Measurements from ENCODE around the gene ARAP3.
A peak's percentile ranks its signal among the peaks of the same experiment; 100 is the strongest.

ARAP3 gene

DNA sequence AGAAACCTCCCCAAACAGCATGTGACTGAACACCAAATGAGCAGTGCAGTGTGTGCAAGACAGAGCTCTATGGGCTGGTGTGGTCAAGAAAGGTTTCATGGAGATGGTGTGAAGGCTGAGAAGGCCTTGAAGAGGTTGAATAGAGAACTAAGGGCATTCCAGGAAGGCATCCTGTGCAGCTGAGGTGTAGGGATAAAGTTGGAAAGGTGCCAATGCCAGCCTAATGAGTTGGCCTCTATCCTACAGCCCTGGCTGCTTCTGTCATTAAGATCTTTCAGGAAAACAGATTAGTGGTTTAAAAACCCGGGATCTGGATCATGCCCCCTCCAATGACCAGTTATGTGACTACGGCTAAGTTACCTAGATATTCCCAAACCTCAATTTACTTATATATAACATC lies 49.4 kb downstream of the ARAP3 start:
- Histone ChIP-seq H3K36me3 (ENCODE audit: control insufficient read depth, insufficient read depth, low read length) (peaks cover 59% of the 10 kb centered on the region), H3K4me3 (ENCODE audit: extremely low read depth, insufficient read depth, low read length, poor library complexity, severe bottlenecking) (no peak overlapping the region), H3K27ac (ENCODE audit: low read depth, low read length, severe bottlenecking) (no peak overlapping the region), H3K4me1 (ENCODE audit: control insufficient read depth, insufficient read depth, low read length, poor library complexity, severe bottlenecking) (peaks cover 5% of the 10 kb centered on the region), H3K9me3 (ENCODE audit: control insufficient read depth, low read length) (no peaks in the 10 kb centered on the region)
- 66 to 80% methylated on average over 1 to 2 of the region's 2 CpGs for WGBS, 2 experiments (ENCODE audit: insufficient coverage in 2 of 2)

DNA sequence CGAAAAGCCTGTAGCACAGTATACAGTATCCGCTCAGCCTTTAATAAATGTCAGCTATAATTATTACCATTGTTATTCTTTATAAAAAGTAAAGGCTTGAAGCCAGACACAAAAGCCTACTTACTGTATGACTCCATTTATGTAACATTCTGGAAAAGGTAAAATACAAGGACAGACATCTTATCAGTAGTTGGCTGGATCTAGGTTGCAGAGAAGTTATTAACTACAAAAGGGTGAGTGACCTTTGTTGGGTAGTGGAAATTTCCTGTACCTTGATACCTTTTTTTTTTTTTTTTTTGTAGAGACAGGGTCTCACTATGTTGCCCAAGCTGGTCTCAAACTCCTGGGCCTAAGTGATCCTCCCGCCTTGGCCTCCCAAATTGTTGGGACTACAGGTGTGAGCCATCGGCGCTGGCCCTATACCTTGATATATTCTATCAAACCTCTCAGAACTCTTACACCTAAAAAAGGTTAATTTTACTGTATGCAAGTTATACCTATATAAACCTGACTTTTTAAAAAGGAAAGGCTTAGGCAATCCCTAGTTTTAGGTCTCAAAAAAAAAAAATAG lies 51.4 kb downstream of the ARAP3 start:
- no peaks in the 10 kb centered on the region for H3K9me3 ChIP-seq (ENCODE audit: control insufficient read depth, low read length)
- no peak overlapping the region for H3K27ac ChIP-seq (ENCODE audit: low read depth, low read length, severe bottlenecking)
- no CpG with 5 or more reads among the region's 5 CpGs for WGBS, 2 experiments (ENCODE audit: insufficient coverage in 2 of 2)
- H3K36me3 ChIP-seq (ENCODE audit: control insufficient read depth, insufficient read depth, low read length), result peaks cover 76% of the 10 kb centered on the region
- no peak overlapping the region for H3K4me3 ChIP-seq (ENCODE audit: extremely low read depth, insufficient read depth, low read length, poor library complexity, severe bottlenecking)
- peaks cover 4% of the 10 kb centered on the region for H3K4me1 ChIP-seq (ENCODE audit: control insufficient read depth, insufficient read depth, low read length, poor library complexity, severe bottlenecking)

DNA sequence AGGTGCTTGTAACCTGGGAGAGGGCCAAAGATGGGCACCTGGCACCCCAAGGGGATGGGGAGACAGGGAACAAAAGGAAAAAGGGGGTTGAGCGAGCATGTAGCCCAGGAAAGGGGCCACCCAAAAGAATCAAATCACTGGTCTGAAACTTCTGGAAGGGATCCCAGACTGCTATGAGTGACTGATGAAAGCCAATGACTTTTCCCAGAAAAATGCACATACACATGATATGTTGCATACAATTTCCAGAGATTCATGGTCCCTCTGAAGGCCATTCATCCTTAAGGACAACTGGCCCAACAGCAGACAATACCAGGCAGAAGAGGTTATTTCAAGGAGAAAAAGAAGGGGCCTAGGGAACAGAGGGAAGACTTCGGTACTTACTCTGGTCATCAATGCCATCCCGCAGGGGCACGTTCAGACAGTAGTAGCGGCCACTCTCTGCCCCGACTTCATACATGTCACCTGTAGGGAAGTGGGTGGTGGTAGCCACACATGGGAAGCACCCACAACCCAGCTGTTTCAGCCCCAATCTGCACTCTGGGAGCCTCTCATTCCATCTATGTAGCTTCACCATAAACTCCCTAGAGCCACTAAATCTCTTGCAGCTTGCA lies 53.7 kb downstream of the ARAP3 start:
- H3K36me3 ChIP-seq (ENCODE audit: control insufficient read depth, insufficient read depth, low read length), result peaks cover 90% of the 10 kb centered on the region
- no peaks in the 10 kb centered on the region for H3K9me3 ChIP-seq (ENCODE audit: control insufficient read depth, low read length)
- no peak overlapping the region for H3K4me3 ChIP-seq (ENCODE audit: extremely low read depth, insufficient read depth, low read length, poor library complexity, severe bottlenecking)
- no peaks in the 10 kb centered on the region for H3K4me1 ChIP-seq (ENCODE audit: control insufficient read depth, insufficient read depth, low read length, poor library complexity, severe bottlenecking)
- no peak overlapping the region for H3K27ac ChIP-seq (ENCODE audit: low read depth, low read length, severe bottlenecking)
- 86 to 100% methylated on average over 6 of the region's 6 CpGs for WGBS, 2 experiments (ENCODE audit: insufficient coverage in 2 of 2)

DNA sequence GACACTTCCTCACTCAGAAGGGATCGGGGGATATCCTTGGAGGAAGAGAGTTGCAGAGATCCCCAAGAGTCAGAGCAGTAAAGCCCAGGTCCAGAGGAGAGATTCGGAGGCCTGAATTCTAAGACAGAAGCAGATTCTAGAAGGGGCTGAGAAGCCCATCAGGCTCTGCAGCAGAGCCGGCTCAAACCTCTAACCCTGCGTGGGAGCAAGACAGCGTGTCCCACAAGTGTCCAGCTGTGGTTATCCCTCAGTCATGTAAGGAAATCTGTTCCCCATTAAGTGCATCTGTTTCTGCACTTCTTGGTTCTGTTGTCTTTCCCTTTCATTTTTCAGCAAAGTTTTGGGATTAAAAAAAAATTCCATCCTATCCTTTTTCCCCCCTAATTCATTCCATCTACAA lies 58.4 kb downstream of the ARAP3 start:
- peaks cover 83% of the 10 kb centered on the region for H3K36me3 ChIP-seq (ENCODE audit: control insufficient read depth, insufficient read depth, low read length)
- no peaks in the 10 kb centered on the region for H3K4me1 ChIP-seq (ENCODE audit: control insufficient read depth, insufficient read depth, low read length, poor library complexity, severe bottlenecking)
- 83 to 90% methylated on average over 4 to 5 of the region's 5 CpGs for WGBS, 2 experiments (ENCODE audit: insufficient coverage in 2 of 2)
- no peak overlapping the region for H3K27ac ChIP-seq (ENCODE audit: low read depth, low read length, severe bottlenecking)
- H3K4me3 ChIP-seq (ENCODE audit: extremely low read depth, insufficient read depth, low read length, poor library complexity, severe bottlenecking), result no peak overlapping the region
- no peaks in the 10 kb centered on the region for H3K9me3 ChIP-seq (ENCODE audit: control insufficient read depth, low read length)

DNA sequence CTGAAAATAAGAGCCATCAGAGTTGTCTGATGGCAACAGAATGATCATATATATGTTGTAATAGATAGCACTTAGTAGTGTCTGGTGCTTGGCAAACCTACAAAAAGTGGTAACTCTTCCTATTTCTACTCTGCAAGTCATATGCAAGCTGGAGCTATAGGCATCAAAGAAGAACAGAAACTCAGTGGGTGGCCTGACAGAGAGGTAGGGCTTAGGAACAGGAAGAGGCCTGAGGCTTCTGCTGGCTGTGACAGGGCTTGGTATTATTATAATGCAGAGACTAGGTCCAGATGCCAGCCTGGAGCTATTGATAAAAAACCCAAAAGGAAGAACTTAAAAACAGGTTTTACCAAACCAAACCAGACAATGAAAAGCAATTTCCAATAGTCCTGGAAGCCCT lies 58.8 kb downstream of the ARAP3 start:
- peaks cover 78% of the 10 kb centered on the region for H3K36me3 ChIP-seq (ENCODE audit: control insufficient read depth, insufficient read depth, low read length)
- no peak overlapping the region for H3K27ac ChIP-seq (ENCODE audit: low read depth, low read length, severe bottlenecking)
- H3K9me3 ChIP-seq (ENCODE audit: control insufficient read depth, low read length), result no peaks in the 10 kb centered on the region

DNA sequence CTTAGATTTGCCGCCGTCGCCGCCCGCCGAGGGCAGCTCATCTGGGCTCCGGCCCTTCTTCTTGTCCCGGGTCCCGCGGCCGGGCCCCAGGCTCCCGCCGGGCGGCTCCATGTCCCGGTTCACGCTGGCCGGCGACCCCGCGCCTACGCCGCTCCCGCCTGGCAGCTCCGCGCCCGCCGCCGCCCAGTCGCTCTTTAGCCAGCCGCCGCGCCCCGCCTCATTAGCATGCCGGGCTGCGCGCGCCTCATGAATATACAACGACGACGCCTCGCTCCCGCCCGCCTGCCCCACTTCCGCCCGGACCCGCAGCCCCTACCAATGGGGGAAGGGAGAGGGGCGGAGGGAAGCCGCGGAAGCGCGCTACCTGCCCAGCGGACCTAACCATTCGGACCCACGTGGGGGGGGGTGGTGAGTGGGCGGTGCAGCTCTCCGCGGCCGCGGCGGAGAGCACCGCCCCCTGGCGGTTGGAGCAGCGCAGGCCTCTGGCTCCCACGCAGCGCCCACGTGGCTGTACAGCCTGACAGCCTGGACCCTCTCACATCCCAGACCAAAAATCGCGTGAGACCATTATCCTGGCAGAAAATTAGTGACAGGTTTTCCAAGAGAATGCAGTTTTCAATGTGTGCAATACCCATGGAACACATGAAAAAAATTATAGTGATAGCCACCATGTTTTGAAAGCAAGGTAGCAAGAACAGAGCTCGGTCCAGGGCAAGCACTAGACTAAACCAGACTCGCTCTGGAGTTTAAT lies 63.1 kb downstream of the ARAP3 start, which contains the start of gene DIAPH1:
Gene DIAPH1 (minus strand): TSS at position 197 of the 751 bp plus-strand sequence. CDS start 86 bp downstream, at position 111.
- 5% methylated on average over 43 to 45 of the region's 70 CpGs for WGBS, 2 experiments (ENCODE audit: insufficient coverage in 2 of 2)
- peak within 1 kb of the TSS; percentile 85 for H3K4me3 ChIP-seq (ENCODE audit: extremely low read depth, insufficient read depth, low read length, poor library complexity, severe bottlenecking)
- peaks cover 8% of the 10 kb centered on the region for H3K4me1 ChIP-seq (ENCODE audit: control insufficient read depth, insufficient read depth, low read length, poor library complexity, severe bottlenecking)
- no peaks in the 10 kb centered on the region for H3K9me3 ChIP-seq (ENCODE audit: control insufficient read depth, low read length)
- H3K27ac ChIP-seq (ENCODE audit: low read depth, low read length, severe bottlenecking), result peak within 1 kb of the TSS; percentile 79
- H3K36me3 ChIP-seq (ENCODE audit: control insufficient read depth, insufficient read depth, low read length), result peaks cover 49% of the 10 kb centered on the region

More for the DNA sequence above, 58.8 kb downstream of the ARAP3 start:
- Histone ChIP-seq H3K4me1 (ENCODE audit: control insufficient read depth, insufficient read depth, low read length, poor library complexity, severe bottlenecking) (no peaks in the 10 kb centered on the region), H3K4me3 (ENCODE audit: extremely low read depth, insufficient read depth, low read length, poor library complexity, severe bottlenecking) (no peak overlapping the region)

DNA sequence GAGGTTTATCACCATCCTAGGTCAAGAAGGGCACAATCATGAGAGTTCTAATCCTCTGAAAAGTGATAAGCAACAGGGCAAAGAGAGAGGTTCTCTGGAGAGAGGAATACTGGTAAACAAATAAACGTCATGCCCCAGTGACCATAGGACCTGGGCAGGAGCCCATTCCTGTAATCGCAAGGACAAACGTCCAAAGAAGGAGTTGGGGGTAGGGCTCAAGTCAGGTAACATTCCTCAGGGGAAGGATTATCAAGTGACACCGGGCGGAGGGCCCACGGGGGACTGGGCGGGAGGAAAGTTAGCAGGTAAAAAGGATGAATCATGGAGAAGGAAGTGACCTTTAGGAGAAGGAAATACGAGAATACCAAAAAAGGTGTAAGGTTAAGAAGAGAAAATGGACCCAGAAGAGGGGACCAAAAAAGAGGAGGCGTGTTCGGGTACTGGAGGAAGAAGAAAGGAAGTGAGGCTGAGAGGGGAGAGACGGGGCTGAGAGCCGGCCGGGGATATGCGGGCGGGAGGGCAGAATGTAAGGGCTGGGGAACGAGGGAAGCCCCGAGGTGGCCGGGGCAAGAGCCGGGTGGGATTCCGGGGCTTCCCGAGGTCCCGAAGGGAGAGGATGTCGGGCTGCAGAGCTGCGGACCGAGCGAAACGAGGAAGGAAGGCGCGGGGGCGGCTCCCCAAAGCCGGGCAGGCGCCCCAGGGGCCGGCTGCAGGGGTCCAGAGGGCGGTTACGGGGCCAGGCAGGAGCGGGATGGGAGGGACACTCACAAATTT lies 63.8 kb downstream of the ARAP3 start:
- WGBS, 2 experiments (ENCODE audit: insufficient coverage in 2 of 2), result 0 to 1% methylated on average over 32 to 34 of the region's 36 CpGs

DNA sequence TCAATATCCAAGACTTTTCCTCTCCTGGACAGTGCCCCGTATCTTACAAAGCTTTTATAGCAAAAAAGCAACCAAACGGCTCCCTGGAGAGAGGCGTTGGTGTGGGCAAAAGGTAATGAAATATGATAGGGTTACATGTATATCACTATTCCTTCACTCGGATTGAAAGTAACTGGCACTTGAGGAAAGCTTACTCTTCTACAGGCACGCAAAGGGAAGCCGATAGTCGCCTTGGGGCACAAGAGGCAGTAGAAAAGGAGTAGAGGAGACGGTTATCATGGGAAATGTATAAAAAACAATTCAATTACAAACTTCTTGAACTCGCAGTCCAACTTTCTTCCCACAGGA lies 64.4 kb downstream of the ARAP3 start:
- H3K9me3 ChIP-seq (ENCODE audit: control insufficient read depth, low read length), result no peaks in the 10 kb centered on the region
- H3K4me3 ChIP-seq (ENCODE audit: extremely low read depth, insufficient read depth, low read length, poor library complexity, severe bottlenecking), result peak overlapping the region; percentile 85
- peaks cover 40% of the 10 kb centered on the region for H3K36me3 ChIP-seq (ENCODE audit: control insufficient read depth, insufficient read depth, low read length)
- WGBS, 2 experiments (ENCODE audit: insufficient coverage in 2 of 2), result 42% methylated on average over 4 of the region's 9 CpGs; no CpG with 5 or more reads in 1 of the 2 experiments
- peak overlapping the region; percentile 79 for H3K27ac ChIP-seq (ENCODE audit: low read depth, low read length, severe bottlenecking)
- peaks cover 8% of the 10 kb centered on the region for H3K4me1 ChIP-seq (ENCODE audit: control insufficient read depth, insufficient read depth, low read length, poor library complexity, severe bottlenecking)

More for the DNA sequence above, 63.8 kb downstream of the ARAP3 start:
- H3K4me1 ChIP-seq (ENCODE audit: control insufficient read depth, insufficient read depth, low read length, poor library complexity, severe bottlenecking), result peaks cover 8% of the 10 kb centered on the region
- H3K36me3 ChIP-seq (ENCODE audit: control insufficient read depth, insufficient read depth, low read length), result peaks cover 41% of the 10 kb centered on the region
- H3K9me3 ChIP-seq (ENCODE audit: control insufficient read depth, low read length), result no peaks in the 10 kb centered on the region
- H3K4me3 ChIP-seq (ENCODE audit: extremely low read depth, insufficient read depth, low read length, poor library complexity, severe bottlenecking), result peak overlapping the region; percentile 85
- peak overlapping the region; percentile 79 for H3K27ac ChIP-seq (ENCODE audit: low read depth, low read length, severe bottlenecking)

DNA sequence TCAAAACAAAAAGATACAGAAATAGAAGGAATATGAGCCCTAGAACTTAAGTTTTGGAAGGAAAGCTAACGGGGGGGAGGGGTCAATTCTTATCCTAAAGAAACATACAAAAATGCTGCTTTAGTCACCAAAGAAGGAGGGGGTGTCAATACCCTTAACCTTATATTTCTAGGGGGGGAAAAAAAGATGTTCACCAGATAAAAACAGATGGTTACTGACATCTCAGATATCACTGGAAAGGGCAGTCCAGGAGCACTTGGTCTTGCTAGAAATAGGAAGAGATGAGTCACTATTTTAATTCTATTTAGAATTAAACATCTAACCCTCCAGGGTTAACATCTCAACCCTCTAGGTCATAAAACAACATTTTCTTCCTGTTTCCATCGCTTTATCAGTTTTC lies 64.9 kb downstream of the ARAP3 start:
- no CpG with 5 or more reads among the region's 2 CpGs for WGBS, 2 experiments (ENCODE audit: insufficient coverage in 2 of 2)

DNA sequence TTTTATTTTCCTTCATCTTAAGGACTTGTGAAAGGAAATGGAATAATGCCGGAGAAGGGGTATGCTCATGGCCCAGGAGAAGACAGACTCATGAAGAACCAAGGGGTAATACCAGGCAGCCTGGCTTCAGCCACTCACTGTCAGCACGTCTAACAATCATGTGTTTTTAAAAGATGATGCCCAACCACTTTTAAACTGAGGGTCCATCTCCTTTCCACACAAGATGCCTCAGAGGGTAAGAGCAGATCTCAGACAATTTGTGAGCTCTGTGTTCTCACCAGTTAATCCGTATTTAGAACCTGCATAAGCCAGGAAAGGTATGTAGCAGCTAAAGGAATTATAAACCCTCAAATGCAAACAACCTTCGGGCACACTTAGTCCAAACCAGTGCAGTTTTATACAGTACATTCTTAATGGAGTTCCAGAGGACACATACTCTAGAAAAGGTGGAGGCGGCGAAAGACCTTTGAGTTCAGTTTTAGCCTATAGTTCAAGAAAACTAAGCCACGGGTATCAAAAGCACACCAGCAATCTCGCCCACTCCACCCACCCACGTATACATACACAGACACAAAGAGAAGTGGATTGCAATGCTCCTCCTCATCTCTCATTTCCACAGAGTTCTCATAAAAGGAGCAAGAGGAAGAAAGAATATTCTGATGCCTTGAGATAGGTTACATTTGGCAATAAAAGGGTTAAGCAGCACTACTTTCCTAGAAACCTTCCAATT lies 65.9 kb downstream of the ARAP3 start:
- H3K9me3 ChIP-seq (ENCODE audit: control insufficient read depth, low read length), result no peaks in the 10 kb centered on the region
- peaks cover 8% of the 10 kb centered on the region for H3K4me1 ChIP-seq (ENCODE audit: control insufficient read depth, insufficient read depth, low read length, poor library complexity, severe bottlenecking)
- peaks cover 35% of the 10 kb centered on the region for H3K36me3 ChIP-seq (ENCODE audit: control insufficient read depth, insufficient read depth, low read length)
- peak overlapping the region; percentile 3 for H3K4me3 ChIP-seq (ENCODE audit: extremely low read depth, insufficient read depth, low read length, poor library complexity, severe bottlenecking)
- 91 to 96% methylated on average over 4 to 6 of the region's 9 CpGs for WGBS, 2 experiments (ENCODE audit: insufficient coverage in 2 of 2)
- H3K27ac ChIP-seq (ENCODE audit: low read depth, low read length, severe bottlenecking), result no peak overlapping the region

More for the DNA sequence above, 64.9 kb downstream of the ARAP3 start:
- Histone ChIP-seq H3K36me3 (ENCODE audit: control insufficient read depth, insufficient read depth, low read length) (peaks cover 36% of the 10 kb centered on the region), H3K9me3 (ENCODE audit: control insufficient read depth, low read length) (no peaks in the 10 kb centered on the region), H3K27ac (ENCODE audit: low read depth, low read length, severe bottlenecking) (no peak overlapping the region), H3K4me1 (ENCODE audit: control insufficient read depth, insufficient read depth, low read length, poor library complexity, severe bottlenecking) (peaks cover 8% of the 10 kb centered on the region), H3K4me3 (ENCODE audit: extremely low read depth, insufficient read depth, low read length, poor library complexity, severe bottlenecking) (peak overlapping the region; percentile 85)
